Prostate gland (tissue), 2 donors: ENCODE measurements around the gene DPYD. TPM values are rescaled to one million over a fixed set of nuclear protein-coding genes. Genes with fewer than 3 reads are reported as not detected.

ENCODE experiments used
- DNase-seq: peaks from one replicate; pipeline ENCODE4 v3.0.0-alpha.2; 2019; ENCODE audit warnings: low spot score
- H3K27ac ChIP-seq, 2 donors: fragments of 200-600 bp; sonication (generic); 2 replicates each; pipeline ENCODE4 v1.5.1; 2017 to 2019
- H3K27me3 ChIP-seq: fragments of 200-600 bp; sonication (generic); replicated peaks from 2 replicates; pipeline ENCODE4 v1.5.1; 2019; ENCODE audit not compliant: insufficient read depth
- H3K36me3 ChIP-seq, 2 donors: fragments of 200-600 bp; sonication (generic); 1 replicate in 1 of 2; 2 replicates in 1 of 2; pipeline versions ENCODE4 v1.5.1 to v1.8.1; 2017 to 2019
- H3K4me1 ChIP-seq: fragments of 200-600 bp; sonication (generic); replicated peaks from 2 replicates; pipeline ENCODE4 v1.5.1; 2019
- H3K4me3 ChIP-seq, 2 donors: fragments of 200-600 bp; sonication (generic); 2 replicates each; pipeline ENCODE4 v1.5.1; 2017 to 2019
- H3K9me3 ChIP-seq: fragments of 200-600 bp; sonication (generic); 2 replicates; pipeline ENCODE4 v1.5.1; 2017
- POLR2A ChIP-seq: fragments of 450-650 bp; IDR thresholded peaks from one replicate; pipeline ENCODE4 v1.6.1; 2016; ENCODE audit warnings: antibody characterized with exemption, mild to moderate bottlenecking
- POLR2AphosphoS5 ChIP-seq: sonication (generic); formaldehyde crosslinking; IDR thresholded peaks from one replicate; pipeline ENCODE4 v1.6.1; 2017; ENCODE audit warnings: antibody characterized with exemption
- WGBS: methylation state at CpG from one replicate; pipeline ENCODE4 v1.1.5; 2018; 5-methylcytosine and 5-hydroxymethylcytosine counted together
- intact Hi-C: fragments of 100-400 bp; cut with DNase I; formaldehyde crosslinking; loops from one replicate; pipeline ENCODE4 v1.14.2; 2022
- total RNA-seq, 2 donors: library from RNA; depleted of rRNA; stranded (reverse); fragments of >200 nt; gene quantifications; one replicate each; pipeline ENCODE4 v1.1.0, GENCODE V29; 2016
- TF ChIP-seq, protein P1 (sequence below), 4 experiments: fragments of 200-600 bp in 2 of 4; fragments of 450-650 bp in 2 of 4; sonication (generic) in 2 of 4; IDR thresholded peaks; 1 replicate in 3 of 4; 2 replicates in 1 of 4; pipeline ENCODE4 v1.5.1; 2016 to 2019; ENCODE audit warnings: antibody characterized with exemption in 4 of 4, mild to moderate bottlenecking in 2 of 4, moderate library complexity in 2 of 4

The DPYD gene
- total RNA-seq, 2 donors from 2014 or later, result 18.2 to 19.7 TPM

- Histone ChIP-seq H3K27ac (no peak overlapping the region), H3K4me3 (no peak overlapping the region), H3K27me3 (no peaks in the 10 kb centered on the region), H3K9me3 (no peaks in the 10 kb centered on the region), H3K4me1 (no peaks in the 10 kb centered on the region), H3K36me3 (no peaks in the 10 kb centered on the region)
- intact Hi-C loops, result no loop called here
- DNase-seq, result no peak
- 67% methylated on average over 5 of the region's 5 CpGs for WGBS
- TF ChIP-seq, protein P1, sequence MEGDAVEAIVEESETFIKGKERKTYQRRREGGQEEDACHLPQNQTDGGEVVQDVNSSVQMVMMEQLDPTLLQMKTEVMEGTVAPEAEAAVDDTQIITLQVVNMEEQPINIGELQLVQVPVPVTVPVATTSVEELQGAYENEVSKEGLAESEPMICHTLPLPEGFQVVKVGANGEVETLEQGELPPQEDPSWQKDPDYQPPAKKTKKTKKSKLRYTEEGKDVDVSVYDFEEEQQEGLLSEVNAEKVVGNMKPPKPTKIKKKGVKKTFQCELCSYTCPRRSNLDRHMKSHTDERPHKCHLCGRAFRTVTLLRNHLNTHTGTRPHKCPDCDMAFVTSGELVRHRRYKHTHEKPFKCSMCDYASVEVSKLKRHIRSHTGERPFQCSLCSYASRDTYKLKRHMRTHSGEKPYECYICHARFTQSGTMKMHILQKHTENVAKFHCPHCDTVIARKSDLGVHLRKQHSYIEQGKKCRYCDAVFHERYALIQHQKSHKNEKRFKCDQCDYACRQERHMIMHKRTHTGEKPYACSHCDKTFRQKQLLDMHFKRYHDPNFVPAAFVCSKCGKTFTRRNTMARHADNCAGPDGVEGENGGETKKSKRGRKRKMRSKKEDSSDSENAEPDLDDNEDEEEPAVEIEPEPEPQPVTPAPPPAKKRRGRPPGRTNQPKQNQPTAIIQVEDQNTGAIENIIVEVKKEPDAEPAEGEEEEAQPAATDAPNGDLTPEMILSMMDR (IDR thresholded peaks at IDR 0.05), result no peak
- TF ChIP-seq POLR2AphosphoS5 (no peak), POLR2A (no peak)
Observed at GRCh38 chr1:97046765-97047420, 873.9 kb downstream of the DPYD start.

DNA sequence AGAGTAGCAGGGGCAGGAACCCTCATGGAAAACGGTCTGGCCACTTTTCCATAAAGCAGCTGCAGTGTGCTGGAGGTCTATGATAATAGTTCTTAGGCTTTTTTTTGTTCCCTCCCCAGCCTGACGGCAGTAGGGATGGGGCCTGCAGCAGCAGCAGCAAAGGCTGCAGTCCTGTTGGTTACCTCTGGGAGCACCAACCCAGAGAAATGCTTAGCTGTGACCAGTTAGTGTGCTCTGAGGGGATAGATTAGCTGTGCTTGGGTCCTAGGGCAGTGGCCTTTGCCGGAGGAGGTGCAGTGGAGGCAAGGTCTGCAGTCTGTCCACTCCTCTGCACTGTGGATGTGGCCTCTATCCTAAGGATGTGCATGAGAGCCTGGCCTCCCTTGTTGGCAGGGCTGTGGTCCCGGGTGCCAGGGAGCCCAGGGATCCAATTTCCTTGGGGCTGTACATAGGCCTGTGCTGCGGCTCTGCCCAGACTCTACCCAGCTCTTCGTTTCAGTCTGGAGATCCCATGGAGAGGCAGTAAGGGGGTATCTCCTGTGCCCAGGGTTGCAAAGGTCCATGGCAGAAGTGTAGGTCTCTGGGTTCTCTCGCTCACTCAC, 876.6 kb downstream of the DPYD start:
- H3K9me3 ChIP-seq, result no peaks in the 10 kb centered on the region
- intact Hi-C loops, result no loop called here
- no peak for DNase-seq
- no peaks in the 10 kb centered on the region for H3K36me3 ChIP-seq
- TF ChIP-seq POLR2AphosphoS5, result no peak
- TF ChIP-seq, protein P1 (IDR thresholded peaks at IDR 0.05), result no peak
- TF ChIP-seq POLR2A, result no peak
- H3K4me3 ChIP-seq, result no peak overlapping the region
- H3K4me1 ChIP-seq, result no peaks in the 10 kb centered on the region
- H3K27me3 ChIP-seq, result no peaks in the 10 kb centered on the region
- no peak overlapping the region for H3K27ac ChIP-seq
- WGBS, result 94% methylated on average over 4 of the region's 7 CpGs

DNA sequence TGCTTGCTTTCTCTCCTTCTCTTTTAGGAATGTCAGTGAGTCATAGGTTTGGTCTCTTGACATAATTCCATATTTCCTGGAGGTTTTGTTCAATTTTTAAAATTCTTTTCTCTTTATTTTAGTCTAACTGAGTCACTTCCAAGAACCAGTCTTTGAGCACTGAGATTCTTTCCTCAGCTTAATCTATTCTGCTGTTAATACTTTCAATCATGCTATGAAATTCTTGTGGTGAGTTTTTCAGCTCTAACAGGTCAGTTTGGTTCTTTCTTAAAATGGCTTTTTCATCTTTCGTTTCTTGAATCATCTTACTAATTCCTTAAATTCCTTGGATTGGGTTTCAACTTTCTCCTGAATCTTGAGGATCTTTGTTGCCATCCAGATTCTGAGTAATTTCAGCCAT, 878.3 kb downstream of the DPYD start:
- Histone ChIP-seq H3K36me3 (no peaks in the 10 kb centered on the region), H3K9me3 (no peaks in the 10 kb centered on the region), H3K27me3 (no peaks in the 10 kb centered on the region), H3K4me1 (no peaks in the 10 kb centered on the region), H3K4me3 (no peak overlapping the region), H3K27ac (no peak overlapping the region)
- intact Hi-C loops, result no loop called here
- DNase-seq, result no peak
- no peak for TF ChIP-seq POLR2A
- no peak for TF ChIP-seq POLR2AphosphoS5
- TF ChIP-seq, protein P1 (IDR thresholded peaks at IDR 0.05), result no peak
- WGBS, result 98% methylated on average over 1 of the region's 1 CpG

- Histone ChIP-seq H3K27ac (no peak overlapping the region), H3K4me3 (no peak overlapping the region), H3K9me3 (no peaks in the 10 kb centered on the region), H3K36me3 (no peaks in the 10 kb centered on the region), H3K27me3 (no peaks in the 10 kb centered on the region), H3K4me1 (no peaks in the 10 kb centered on the region)
- intact Hi-C loops, result no loop called here
- TF ChIP-seq POLR2A, result no peak
- TF ChIP-seq POLR2AphosphoS5, result no peak
- no peak for DNase-seq
- WGBS, result 84% methylated on average over 2 of the region's 2 CpGs
Observed at GRCh38 chr1:97041026-97041425, 879.8 kb downstream of the DPYD start.

DNA sequence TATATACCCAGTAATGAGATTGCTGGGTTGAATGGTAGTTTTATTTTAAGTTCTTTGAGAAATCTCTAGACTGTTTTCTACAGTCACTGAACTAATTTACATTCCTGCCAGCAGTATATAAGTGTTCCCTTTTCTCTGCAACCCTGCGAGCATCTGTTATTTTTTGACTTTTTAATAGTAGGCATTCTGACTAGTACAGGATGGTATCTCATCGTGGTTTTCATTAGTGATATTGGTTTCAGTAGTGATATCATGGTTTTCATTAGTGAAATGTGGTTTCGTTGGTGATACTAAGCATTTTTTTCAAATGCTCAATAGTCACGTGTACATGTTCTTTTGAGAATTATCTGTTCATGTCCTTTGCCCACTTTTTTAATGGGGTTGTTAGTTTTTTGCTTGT, 882.4 kb downstream of the DPYD start:
- Histone ChIP-seq H3K27me3 (no peaks in the 10 kb centered on the region), H3K4me3 (no peak overlapping the region), H3K4me1 (no peaks in the 10 kb centered on the region), H3K36me3 (no peaks in the 10 kb centered on the region), H3K27ac (no peak overlapping the region), H3K9me3 (no peaks in the 10 kb centered on the region)
- DNase-seq, result no peak
- WGBS, result 92% methylated on average over 4 of the region's 4 CpGs
- no peak for TF ChIP-seq POLR2AphosphoS5
- TF ChIP-seq, protein P1 (IDR thresholded peaks at IDR 0.05), result no peak
- TF ChIP-seq POLR2A, result no peak
- intact Hi-C loops, result no loop called here
